RWPE2 (cell line): ENCODE data around the gene SYNE1.

Source experiments
- ATAC-seq: fragments of 200-7000 bp; cut with Tn5 transposase; 3 replicates; pipeline ENCODE4 v1.9.1; 2021; ENCODE audit warnings: low read depth
- DNase-seq: peaks from one replicate; pipeline ENCODE4 v3.0.0-alpha.2; 2020; ENCODE audit warnings: low spot score
- H3K27ac ChIP-seq: fragments of 450-650 bp; 2 replicates; pipeline ENCODE4 v1.5.1; 2017; ENCODE audit warnings: mild to moderate bottlenecking; ENCODE audit not compliant: poor library complexity, severe bottlenecking
- H3K27me3 ChIP-seq: fragments of 250-450 bp; sonication (Bioruptor Pico); 2 replicates; pipeline ENCODE4 v1.5.1; 2021; ENCODE audit warnings: mild to moderate bottlenecking, moderate library complexity; ENCODE audit not compliant: insufficient read depth, poor library complexity, severe bottlenecking
- H3K36me3 ChIP-seq: fragments of 250-450 bp; sonication (Bioruptor Pico); 2 replicates; pipeline ENCODE4 v1.5.1; 2020; ENCODE audit warnings: low read depth, mild to moderate bottlenecking, moderate library complexity
- H3K4me1 ChIP-seq: fragments of 250-450 bp; sonication (Bioruptor Pico); 2 replicates; pipeline ENCODE4 v1.5.1; 2021; ENCODE audit warnings: mild to moderate bottlenecking, moderate library complexity; ENCODE audit not compliant: insufficient read depth, poor library complexity, severe bottlenecking
- H3K4me3 ChIP-seq: fragments of 250-450 bp; sonication (Bioruptor Pico); 2 replicates; pipeline ENCODE4 v1.5.1; 2021; ENCODE audit warnings: mild to moderate bottlenecking, moderate library complexity; ENCODE audit not compliant: severe bottlenecking
- H3K9me3 ChIP-seq: fragments of 250-450 bp; sonication (Bioruptor Pico); 2 replicates; pipeline ENCODE4 v1.5.1; 2021; ENCODE audit warnings: mild to moderate bottlenecking, moderate library complexity; ENCODE audit not compliant: severe bottlenecking
- CTCF ChIP-seq: fragments of 450-650 bp; IDR thresholded peaks from one replicate; pipeline ENCODE4 v1.5.1; 2017; ENCODE audit warnings: mild to moderate bottlenecking, moderate library complexity; ENCODE audit not compliant: poor library complexity, severe bottlenecking

SYNE1 gene

DNA sequence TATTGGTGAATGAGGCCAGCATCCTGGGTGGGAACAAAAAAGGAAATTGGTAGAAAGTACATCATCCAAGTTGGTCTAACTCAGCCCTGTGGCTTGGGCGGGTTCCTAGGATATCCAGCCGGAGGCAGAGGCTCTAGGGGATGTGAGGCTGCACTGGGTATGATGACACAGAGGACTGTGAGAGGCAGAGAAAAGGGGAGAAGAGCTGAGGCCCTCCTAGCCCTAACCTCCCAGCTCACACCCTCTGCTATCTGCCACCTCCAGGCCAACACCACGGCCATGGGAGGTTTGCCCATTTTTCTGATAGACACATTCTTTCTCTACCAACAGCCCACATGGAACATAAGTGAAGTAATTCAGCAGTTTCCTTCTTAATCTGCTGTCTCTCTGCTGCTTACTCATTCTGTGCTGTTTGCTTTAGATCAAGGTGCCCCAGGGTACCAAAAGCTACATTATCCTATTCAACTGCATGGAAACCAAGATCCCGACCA lies 545.3 kb downstream of the SYNE1 start:
- ATAC-seq = peak; percentile 53
- H3K27me3 ChIP-seq = no peaks in the 10 kb centered on the region
- no peak overlapping the region for H3K4me3 ChIP-seq
- no peaks in the 10 kb centered on the region for H3K36me3 ChIP-seq
- no peak for DNase-seq
- no peaks in the 10 kb centered on the region for H3K9me3 ChIP-seq
- peak overlapping the region; percentile 55 for H3K27ac ChIP-seq
- TF ChIP-seq CTCF = no peak
- H3K4me1 ChIP-seq = peaks cover 31% of the 10 kb centered on the region

- H3K9me3 ChIP-seq = no peaks in the 10 kb centered on the region
- DNase-seq (no peak), ATAC-seq (no peak)
- H3K27me3 ChIP-seq = no peaks in the 10 kb centered on the region
- H3K27ac ChIP-seq = peak overlapping the region; percentile 55
- H3K4me1 ChIP-seq = peaks cover 25% of the 10 kb centered on the region
- no peak for TF ChIP-seq CTCF
- H3K36me3 ChIP-seq = no peaks in the 10 kb centered on the region
- H3K4me3 ChIP-seq = no peak overlapping the region
These were observed 546.0 kb downstream of the SYNE1 start for GRCh38 chr6:152091201-152091600.

- no peak for ATAC-seq
- DNase-seq = no peak
- Histone ChIP-seq H3K9me3 (no peaks in the 10 kb centered on the region), H3K27me3 (no peaks in the 10 kb centered on the region), H3K4me3 (no peak overlapping the region), H3K27ac (no peak overlapping the region), H3K36me3 (no peaks in the 10 kb centered on the region), H3K4me1 (peaks cover 26% of the 10 kb centered on the region)
- TF ChIP-seq CTCF = no peak
These were observed 547.2 kb downstream of the SYNE1 start for GRCh38 chr6:152089992-152090391.

GRCh38 chr6:152087701-152088100 lies 549.5 kb downstream of the SYNE1 start:
- no peaks in the 10 kb centered on the region for H3K9me3 ChIP-seq
- DNase-seq (no peak), ATAC-seq (no peak)
- no peak overlapping the region for H3K27ac ChIP-seq
- no peaks in the 10 kb centered on the region for H3K36me3 ChIP-seq
- no peak overlapping the region for H3K4me3 ChIP-seq
- TF ChIP-seq CTCF = no peak
- H3K4me1 ChIP-seq = peaks cover 21% of the 10 kb centered on the region
- H3K27me3 ChIP-seq = no peaks in the 10 kb centered on the region

DNA sequence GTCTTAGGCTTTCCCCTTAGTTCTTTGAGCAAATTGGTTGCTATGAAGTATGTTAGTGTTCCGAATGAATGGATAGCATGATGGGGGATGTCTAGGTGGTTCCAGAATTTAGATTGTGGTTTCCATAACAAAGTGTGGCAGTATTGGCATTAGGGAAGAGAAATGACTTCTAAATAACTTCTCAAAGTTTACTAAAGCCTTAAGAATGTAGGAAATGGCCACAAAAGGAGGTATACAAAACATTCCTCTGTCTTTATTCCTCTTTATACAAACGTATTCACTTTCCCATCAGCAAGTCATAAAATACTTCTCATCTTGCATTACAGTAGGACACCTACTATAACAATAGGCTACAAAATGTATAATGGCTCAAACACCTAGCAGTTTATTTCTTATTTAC lies 550.1 kb downstream of the SYNE1 start:
- H3K27ac ChIP-seq = no peak overlapping the region
- H3K27me3 ChIP-seq = no peaks in the 10 kb centered on the region
- H3K36me3 ChIP-seq = no peaks in the 10 kb centered on the region
- H3K4me1 ChIP-seq = peaks cover 16% of the 10 kb centered on the region
- TF ChIP-seq CTCF = no peak
- DNase-seq = no peak
- ATAC-seq = no peak
- no peak overlapping the region for H3K4me3 ChIP-seq
- H3K9me3 ChIP-seq = no peaks in the 10 kb centered on the region
